CD14-positive monocyte (primary cell): ENCODE measurements around the gene NUP62. TPM values are rescaled to one million over a fixed set of nuclear protein-coding genes. Genes with fewer than 3 reads are reported as not detected.
A peak's percentile ranks its signal among the peaks of the same experiment; 100 is the strongest.

ENCODE experiments used
- DNase-seq, 3 donors: peaks; one replicate each; pipeline ENCODE4 v3.0.0-alpha.2; 2011 to 2022
- H2AFZ ChIP-seq: 2 replicates; pipeline ENCODE4 v1.6.0; 2012; ENCODE audit warnings: mild to moderate bottlenecking, low read depth, low read length, inconsistent platforms; ENCODE audit not compliant: insufficient read depth, poor library complexity, severe bottlenecking
- H3K27ac ChIP-seq, 2 donors: 1 replicate in 1 of 2; 2 replicates in 1 of 2; pipeline ENCODE4 v1.5.1; 2012 to 2013; ENCODE audit warnings: low read length in 2 of 2, control low read depth in 1 of 2, inconsistent platforms in 1 of 2, low read depth in 1 of 2, mild to moderate bottlenecking in 1 of 2
- H3K27me3 ChIP-seq, 2 donors: one replicate each; pipeline versions ENCODE4 v1.6.0 to v1.6.1; 2011 to 2013; ENCODE audit warnings: low read length in 2 of 2; ENCODE audit not compliant: control insufficient read depth in 2 of 2, insufficient read depth in 2 of 2
- H3K36me3 ChIP-seq, 2 donors: replicated peaks in 1 of 2; 1 replicate in 1 of 2; 2 replicates in 1 of 2; pipeline versions ENCODE4 v1.5.1 to v1.6.1; 2012 to 2013; ENCODE audit warnings: low read length in 2 of 2, control low read depth in 1 of 2, inconsistent platforms in 1 of 2, mild to moderate bottlenecking in 1 of 2; ENCODE audit not compliant: insufficient read depth in 2 of 2, control insufficient read depth in 1 of 2
- H3K4me1 ChIP-seq, 2 donors: 1 replicate in 1 of 2; 2 replicates in 1 of 2; pipeline versions ENCODE4 v1.5.1 to v1.6.1; 2012 to 2013; ENCODE audit warnings: low read length in 2 of 2, control low read depth in 1 of 2, inconsistent platforms in 1 of 2, mild to moderate bottlenecking in 1 of 2, moderate library complexity in 1 of 2; ENCODE audit not compliant: insufficient read depth in 2 of 2, control insufficient read depth in 1 of 2
- H3K4me2 ChIP-seq: replicated peaks from 2 replicates; pipeline ENCODE3; 2012; ENCODE audit warnings: low read length, moderate library complexity, mild to moderate bottlenecking; ENCODE audit not compliant: poor library complexity, severe bottlenecking; ENCODE audit errors: extremely low read depth
- H3K4me3 ChIP-seq, 3 experiments: fragments of 200-600 bp in 1 of 3; sonication (generic) in 1 of 3; replicated peaks in 1 of 3; 1 replicate in 2 of 3; 2 replicates in 1 of 3; pipeline ENCODE4 v1.5.1; 2011 to 2013; ENCODE audit warnings: low read length in 3 of 3, mild to moderate bottlenecking in 3 of 3, control low read depth in 2 of 3, low read depth in 2 of 3, inconsistent platforms in 1 of 3, moderate library complexity in 1 of 3
- H3K79me2 ChIP-seq: 2 replicates; pipeline ENCODE4 v1.6.0; 2012; ENCODE audit warnings: mild to moderate bottlenecking, control low read depth, inconsistent platforms, low read length, moderate library complexity; ENCODE audit not compliant: insufficient read depth
- H3K9ac ChIP-seq: 2 replicates; pipeline ENCODE4 v1.6.0; 2017; ENCODE audit warnings: low read length, mild to moderate bottlenecking; ENCODE audit not compliant: insufficient read depth, poor library complexity, severe bottlenecking
- H3K9me3 ChIP-seq, 2 donors: replicated peaks in 1 of 2; 1 replicate in 1 of 2; 2 replicates in 1 of 2; pipeline versions ENCODE4 v1.5.1 to v1.6.1; 2012 to 2013; ENCODE audit warnings: low read length in 2 of 2, control low read depth in 1 of 2; ENCODE audit not compliant: control insufficient read depth in 1 of 2, insufficient read depth in 1 of 2
- H4K20me1 ChIP-seq: 2 replicates; pipeline ENCODE4 v1.6.0; 2012; ENCODE audit warnings: mild to moderate bottlenecking, low read length, control low read depth, moderate library complexity; ENCODE audit not compliant: insufficient read depth
- H3K27ac Mint-ChIP-seq, 7 donors: one replicate each; pipeline ENCODE4 v1.8.0; 2020; ENCODE audit warnings: mild to moderate bottlenecking in 7 of 7, mixed read lengths in 7 of 7, moderate library complexity in 6 of 7, inconsistent platforms in 2 of 7
- H3K27me3 Mint-ChIP-seq, 3 donors: one replicate each; pipeline ENCODE4 v1.8.0; 2021 to 2022; ENCODE audit warnings: low read depth in 3 of 3, mild to moderate bottlenecking in 3 of 3, mixed read lengths in 3 of 3, moderate library complexity in 3 of 3, inconsistent platforms in 1 of 3
- H3K36me3 Mint-ChIP-seq, 2 donors: one replicate each; pipeline ENCODE4 v1.8.0; 2020; ENCODE audit warnings: mixed read lengths in 2 of 2, inconsistent platforms in 1 of 2, mild to moderate bottlenecking in 1 of 2
- H3K4me1 Mint-ChIP-seq: one replicate; pipeline ENCODE4 v1.8.0; 2020; ENCODE audit warnings: mild to moderate bottlenecking, mixed read lengths
- H3K4me3 Mint-ChIP-seq, 2 donors: one replicate each; pipeline ENCODE4 v1.8.0; 2020; ENCODE audit warnings: mild to moderate bottlenecking in 2 of 2, mixed read lengths in 2 of 2, moderate library complexity in 1 of 2
- H3K9me3 Mint-ChIP-seq, 7 donors: one replicate each; pipeline ENCODE4 v1.8.0; 2020 to 2022; ENCODE audit warnings: mixed read lengths in 7 of 7, mild to moderate bottlenecking in 6 of 7, moderate library complexity in 6 of 7, inconsistent platforms in 2 of 7
- WGBS: methylation state at CpG from one replicate; pipeline ENCODE4 v1.1.5; 2013; ENCODE audit warnings: missing lambda C conversion rate; ENCODE audit not compliant: insufficient coverage; 5-methylcytosine and 5-hydroxymethylcytosine counted together
- intact Hi-C, 2 donors: fragments of 100-400 bp; cut with micrococcal nuclease; formaldehyde crosslinking; loops; one replicate each; pipeline versions ENCODE4 v1.15.0 to v1.15.1; 2023
- polyA plus RNA-seq, 3 donors: library from polyadenylated mRNA; depleted of rRNA in 1 of 3; unstranded in 2 of 3; stranded (reverse) in 1 of 3; fragments of 300-500 nt in 2 of 3; fragments of >200 nt in 1 of 3; fragmentation: Illumina TruSeq in 2 of 3; gene quantifications; 1 replicate in 2 of 3; 2 replicates in 1 of 3; pipeline ENCODE4 v1.2.3, GENCODE V29; 2012 to 2021
- TF ChIP-seq, protein P1 (sequence below): fragments of 200-600 bp; IDR thresholded peaks from one replicate; pipeline ENCODE4 v1.8.0; 2022; ENCODE audit warnings: antibody characterized with exemption, mild to moderate bottlenecking

NUP62 gene
- polyA plus RNA-seq, 3 donors, result 32.3 to 62.2 (median 48.6) TPM

- peaks cover 0 to 7% (median 0%) of the 10 kb centered on the region in 7 donors for H3K9me3 Mint-ChIP-seq
- no peak overlapping the region for H3K27ac Mint-ChIP-seq
- WGBS, result 96% methylated on average over 18 of the region's 18 CpGs
- peaks cover 11 to 13% of the 10 kb centered on the region in 2 donors for H3K4me1 ChIP-seq
- H3K27me3 ChIP-seq, result peaks cover 0 to 9% of the 10 kb centered on the region in 2 donors
- H3K36me3 Mint-ChIP-seq, result peaks cover 40 to 50% of the 10 kb centered on the region in 2 donors
- intact Hi-C loops, result loop anchor here in 1 of 2 donors (5.0 kb wide), 1 partner anchor 39 kb away; the partner anchor contains the start of genes ATF5 and NUP62
- DNase-seq, result no peak
- H3K9ac ChIP-seq, result no peak overlapping the region
- H3K27ac ChIP-seq, result no peak overlapping the region
- H2AFZ ChIP-seq, result no peak overlapping the region
- H3K4me2 ChIP-seq, result no peak overlapping the region
- H3K4me3 ChIP-seq, result no peak overlapping the region
- peaks cover 22% of the 10 kb centered on the region for H4K20me1 ChIP-seq
- H3K4me1 Mint-ChIP-seq, result peaks cover 20% of the 10 kb centered on the region
- no peaks in the 10 kb centered on the region for H3K9me3 ChIP-seq
- no peaks in the 10 kb centered on the region for H3K79me2 ChIP-seq
- peaks cover 15 to 17% of the 10 kb centered on the region in 2 donors for H3K36me3 ChIP-seq
- peak overlapping the region in 1 of 2 donors; percentile 4 for H3K4me3 Mint-ChIP-seq
- peaks cover 21 to 42% (median 31%) of the 10 kb centered on the region in 3 donors for H3K27me3 Mint-ChIP-seq
- TF ChIP-seq, protein P1, sequence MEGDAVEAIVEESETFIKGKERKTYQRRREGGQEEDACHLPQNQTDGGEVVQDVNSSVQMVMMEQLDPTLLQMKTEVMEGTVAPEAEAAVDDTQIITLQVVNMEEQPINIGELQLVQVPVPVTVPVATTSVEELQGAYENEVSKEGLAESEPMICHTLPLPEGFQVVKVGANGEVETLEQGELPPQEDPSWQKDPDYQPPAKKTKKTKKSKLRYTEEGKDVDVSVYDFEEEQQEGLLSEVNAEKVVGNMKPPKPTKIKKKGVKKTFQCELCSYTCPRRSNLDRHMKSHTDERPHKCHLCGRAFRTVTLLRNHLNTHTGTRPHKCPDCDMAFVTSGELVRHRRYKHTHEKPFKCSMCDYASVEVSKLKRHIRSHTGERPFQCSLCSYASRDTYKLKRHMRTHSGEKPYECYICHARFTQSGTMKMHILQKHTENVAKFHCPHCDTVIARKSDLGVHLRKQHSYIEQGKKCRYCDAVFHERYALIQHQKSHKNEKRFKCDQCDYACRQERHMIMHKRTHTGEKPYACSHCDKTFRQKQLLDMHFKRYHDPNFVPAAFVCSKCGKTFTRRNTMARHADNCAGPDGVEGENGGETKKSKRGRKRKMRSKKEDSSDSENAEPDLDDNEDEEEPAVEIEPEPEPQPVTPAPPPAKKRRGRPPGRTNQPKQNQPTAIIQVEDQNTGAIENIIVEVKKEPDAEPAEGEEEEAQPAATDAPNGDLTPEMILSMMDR, result no peak
Observed at GRCh38 chr19:49888510-49888824, 40.8 kb downstream of the NUP62 start.

- DNase-seq, result no peak
- H3K4me3 ChIP-seq, result no peak overlapping the region
- H3K27ac ChIP-seq, result no peak overlapping the region
- peaks cover 0 to 9% of the 10 kb centered on the region in 2 donors for H3K27me3 ChIP-seq
- 93% methylated on average over 36 of the region's 54 CpGs for WGBS
- H3K9me3 ChIP-seq, result no peaks in the 10 kb centered on the region
- H2AFZ ChIP-seq, result no peak overlapping the region
- Mint-ChIP-seq H3K9me3 (peaks cover 0 to 7% (median 0%) of the 10 kb centered on the region in 7 donors), H3K4me3 (no peak overlapping the region), H3K27ac (no peak overlapping the region), H3K36me3 (peaks cover 44 to 51% of the 10 kb centered on the region in 2 donors), H3K4me1 (peaks cover 16% of the 10 kb centered on the region), H3K27me3 (peaks cover 17 to 36% (median 26%) of the 10 kb centered on the region in 3 donors)
- H3K4me1 ChIP-seq, result peaks cover 11 to 13% of the 10 kb centered on the region in 2 donors
- H4K20me1 ChIP-seq, result peaks cover 27% of the 10 kb centered on the region
- no peak overlapping the region for H3K4me2 ChIP-seq
- TF ChIP-seq, protein P1, result no peak
- intact Hi-C loops, result loop anchor here in 1 of 2 donors (5.0 kb wide), 1 partner anchor 39 kb away; the partner anchor contains the start of genes ATF5 and NUP62
- no peaks in the 10 kb centered on the region for H3K79me2 ChIP-seq
- no peak overlapping the region for H3K9ac ChIP-seq
- peaks cover 21 to 23% of the 10 kb centered on the region in 2 donors for H3K36me3 ChIP-seq
Observed at GRCh38 chr19:49887665-49888509, 41.4 kb downstream of the NUP62 start.
